Stomach smooth muscle (tissue), 2 donors: Measurements from ENCODE around the gene FXYD7.

ENCODE experiments used
- H3K27ac ChIP-seq: one replicate; pipeline ENCODE4 v1.7.0; 2013; ENCODE audit warnings: mild to moderate bottlenecking, low read length, inconsistent platforms
- H3K27me3 ChIP-seq, 2 donors: one replicate each; pipeline ENCODE4 v1.7.0; 2013; ENCODE audit warnings: low read length in 2 of 2; ENCODE audit not compliant: insufficient read depth in 2 of 2, control insufficient read depth in 1 of 2
- H3K36me3 ChIP-seq, 2 donors: one replicate each; pipeline ENCODE4 v1.7.0; 2013; ENCODE audit warnings: low read length in 2 of 2; ENCODE audit not compliant: control insufficient read depth in 2 of 2, insufficient read depth in 2 of 2
- H3K4me1 ChIP-seq: one replicate; pipeline ENCODE4 v1.7.0; 2013; ENCODE audit warnings: low read length; ENCODE audit not compliant: control insufficient read depth, insufficient read depth
- H3K4me3 ChIP-seq, 2 donors: one replicate each; pipeline ENCODE4 v1.7.0; 2013; ENCODE audit warnings: low read length in 2 of 2
- H3K9ac ChIP-seq, 2 donors: one replicate each; pipeline ENCODE4 v1.7.0; 2013; ENCODE audit warnings: low read length in 2 of 2, mild to moderate bottlenecking in 1 of 2
- H3K9me3 ChIP-seq, 2 donors: one replicate each; pipeline ENCODE4 v1.7.0; 2013; ENCODE audit warnings: low read length in 2 of 2; ENCODE audit not compliant: control insufficient read depth in 2 of 2
- donor health status: healthy.
- donor health status: Pancreatic carcinoma.

Gene FXYD7

GRCh38 chr19:35120492-35120891 is 22.6 kb upstream of the FXYD7 start:
- Histone ChIP-seq H3K4me3 (no peak overlapping the region), H3K36me3 (no peaks in the 10 kb centered on the region), H3K9me3 (no peaks in the 10 kb centered on the region), H3K27ac (no peak overlapping the region), H3K27me3 (no peaks in the 10 kb centered on the region), H3K4me1 (peaks cover 21% of the 10 kb centered on the region), H3K9ac (no peak overlapping the region)

DNA sequence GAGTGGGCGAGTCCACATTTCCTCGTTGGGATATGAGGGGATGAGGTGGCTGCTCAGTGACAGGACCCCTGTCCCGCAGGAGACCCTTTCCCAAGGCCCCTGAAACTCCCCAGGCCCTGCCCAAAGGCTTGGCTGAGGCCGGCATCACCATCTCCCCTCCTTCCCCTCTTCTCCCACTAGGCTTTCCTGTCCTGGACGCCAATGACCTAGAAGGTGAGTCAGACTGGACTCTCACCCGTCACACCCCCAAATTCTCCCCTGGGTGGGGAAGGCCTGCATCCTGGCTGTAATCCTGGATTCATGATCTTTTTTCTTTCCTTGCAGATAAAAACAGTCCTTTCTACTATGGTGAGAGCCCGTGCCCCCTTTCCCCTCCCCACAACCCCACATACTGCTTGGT is 22.2 kb upstream of the FXYD7 start:
- H3K27ac ChIP-seq: no peak overlapping the region
- H3K9ac ChIP-seq: no peak overlapping the region
- H3K4me3 ChIP-seq: no peak overlapping the region
- H3K9me3 ChIP-seq: no peaks in the 10 kb centered on the region
- peaks cover 25% of the 10 kb centered on the region for H3K4me1 ChIP-seq
- H3K36me3 ChIP-seq: no peaks in the 10 kb centered on the region
- no peaks in the 10 kb centered on the region for H3K27me3 ChIP-seq

DNA sequence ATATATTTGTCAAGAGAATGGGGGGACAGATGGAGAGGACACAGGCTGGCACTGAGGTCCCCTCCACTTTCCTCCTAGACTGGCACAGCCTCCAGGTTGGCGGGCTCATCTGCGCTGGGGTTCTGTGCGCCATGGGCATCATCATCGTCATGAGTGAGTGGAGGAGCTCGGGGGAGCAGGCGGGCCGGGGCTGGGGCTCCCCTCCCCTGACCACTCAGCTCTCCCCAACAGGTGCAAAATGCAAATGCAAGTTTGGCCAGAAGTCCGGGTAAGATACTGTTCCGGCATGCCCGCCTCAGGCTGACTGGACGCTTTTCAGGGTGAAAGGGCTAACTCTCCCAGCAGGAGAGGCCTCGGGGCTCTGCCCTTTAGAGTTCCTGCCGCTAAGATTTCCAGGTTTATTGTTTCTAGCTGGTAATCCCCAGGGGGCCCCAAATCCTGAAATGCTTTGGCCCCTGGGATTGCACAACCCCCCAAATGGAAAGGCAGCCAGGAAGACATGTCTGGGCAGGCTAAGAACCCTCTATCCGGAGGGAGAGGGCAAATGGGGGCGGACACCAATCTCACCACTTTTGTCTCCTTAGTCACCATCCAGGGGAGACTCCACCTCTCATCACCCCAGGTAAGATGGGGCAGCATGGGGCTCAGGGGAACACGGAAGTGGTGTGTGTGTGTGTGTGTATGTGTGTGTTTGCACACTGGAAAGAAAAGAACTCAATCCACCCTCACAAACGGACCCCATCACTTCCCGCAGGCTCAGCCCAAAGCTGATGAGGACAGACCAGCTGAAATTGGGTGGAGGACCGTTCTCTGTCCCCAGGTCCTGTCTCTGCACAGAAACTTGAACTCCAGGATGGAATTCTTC is 20.1 kb upstream of the FXYD7 start:
- Histone ChIP-seq H3K4me3 (no peak overlapping the region), H3K27me3 (no peaks in the 10 kb centered on the region), H3K9me3 (no peaks in the 10 kb centered on the region), H3K27ac (no peak overlapping the region), H3K9ac (no peak overlapping the region), H3K4me1 (peaks cover 29% of the 10 kb centered on the region), H3K36me3 (no peaks in the 10 kb centered on the region)

GRCh38 chr19:35123573-35123972 is 19.5 kb upstream of the FXYD7 start:
- Histone ChIP-seq H3K4me1 (peaks cover 29% of the 10 kb centered on the region), H3K4me3 (peak overlapping the region; percentile 73 to 95), H3K9me3 (no peaks in the 10 kb centered on the region), H3K36me3 (no peaks in the 10 kb centered on the region), H3K27ac (peak overlapping the region; percentile 37), H3K9ac (no peak overlapping the region), H3K27me3 (no peaks in the 10 kb centered on the region)

DNA sequence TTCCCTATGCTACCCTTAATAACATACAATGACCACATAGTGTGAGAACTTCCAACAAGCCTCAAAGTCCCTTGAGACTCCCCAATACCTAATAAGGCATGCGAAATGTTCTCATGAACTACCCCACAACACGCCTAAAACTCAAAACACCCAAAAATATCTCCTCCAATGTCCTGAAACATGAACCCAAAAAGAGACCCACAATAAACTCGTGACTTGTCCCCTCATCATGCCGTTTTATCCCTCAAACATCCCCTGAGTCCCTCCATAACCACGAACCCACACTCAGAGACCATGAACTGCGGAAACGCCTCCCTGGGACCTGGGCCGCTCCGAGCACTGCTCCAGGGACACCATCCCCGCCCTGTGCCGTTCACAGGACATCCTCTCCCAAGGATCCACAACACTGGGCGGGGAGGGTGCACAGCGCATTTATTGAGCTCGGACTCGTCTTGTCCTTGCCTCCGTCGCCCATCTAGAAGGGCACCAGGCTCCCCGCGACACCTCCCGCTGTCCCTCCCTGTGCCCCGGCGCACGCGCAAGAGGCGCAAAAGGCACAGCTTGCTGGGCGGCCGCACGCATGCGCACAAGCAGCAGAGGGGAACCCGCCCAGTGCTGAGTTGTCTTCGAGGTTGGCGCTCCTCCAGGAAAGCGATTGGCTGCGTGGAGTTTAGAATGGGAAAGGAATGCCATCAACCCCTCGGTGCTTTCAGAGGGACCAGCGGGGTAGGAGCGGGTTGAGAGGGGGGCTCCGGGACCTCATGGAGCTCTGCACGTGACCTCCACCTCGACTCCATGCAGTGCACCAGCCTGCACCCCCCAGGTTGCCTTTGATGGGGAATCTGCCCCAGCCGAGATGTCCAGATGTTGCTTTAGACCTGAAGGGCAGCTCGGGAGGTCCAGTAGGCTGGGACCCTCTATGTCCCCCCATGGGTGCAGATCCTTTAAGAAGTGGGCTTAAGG is 18.7 kb upstream of the FXYD7 start:
- H3K9ac ChIP-seq: peak overlapping the region; percentile 68 to 82
- H3K4me1 ChIP-seq: peaks cover 29% of the 10 kb centered on the region
- no peaks in the 10 kb centered on the region for H3K27me3 ChIP-seq
- peak overlapping the region; percentile 37 for H3K27ac ChIP-seq
- H3K9me3 ChIP-seq: no peaks in the 10 kb centered on the region
- H3K36me3 ChIP-seq: no peaks in the 10 kb centered on the region
- peak overlapping the region; percentile 73 to 95 for H3K4me3 ChIP-seq

DNA sequence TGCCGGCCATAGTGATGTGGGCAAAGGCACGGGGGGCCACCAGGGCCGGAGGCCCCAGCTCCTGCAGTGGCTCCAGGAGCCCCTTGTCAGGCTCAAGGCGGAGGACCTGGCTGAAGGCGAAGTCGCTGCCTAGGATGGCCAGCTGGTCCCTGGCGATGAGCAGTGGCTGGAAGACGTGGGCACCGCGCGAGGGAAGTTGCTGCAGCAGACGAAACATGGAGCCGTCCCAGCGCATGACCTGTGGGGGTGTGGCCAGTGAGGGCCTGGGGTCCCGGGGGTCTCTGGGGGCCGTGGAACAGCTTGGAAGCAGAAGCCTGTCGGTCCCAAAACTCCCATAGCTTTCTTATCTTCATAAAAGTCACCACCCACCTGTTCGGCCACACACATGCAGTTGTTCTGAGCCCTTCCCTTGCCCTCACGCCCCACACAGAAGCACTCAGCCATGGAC is 17.8 kb upstream of the FXYD7 start:
- Histone ChIP-seq H3K9me3 (no peaks in the 10 kb centered on the region), H3K36me3 (no peaks in the 10 kb centered on the region), H3K27me3 (no peaks in the 10 kb centered on the region), H3K4me3 (peak overlapping the region in 1 of 2 donors; percentile 95), H3K4me1 (peaks cover 29% of the 10 kb centered on the region), H3K27ac (no peak overlapping the region), H3K9ac (no peak overlapping the region)

- H3K4me1 ChIP-seq: peaks cover 27% of the 10 kb centered on the region
- no peak overlapping the region for H3K9ac ChIP-seq
- H3K4me3 ChIP-seq: no peak overlapping the region
- no peaks in the 10 kb centered on the region for H3K36me3 ChIP-seq
- no peaks in the 10 kb centered on the region for H3K9me3 ChIP-seq
- H3K27me3 ChIP-seq: no peaks in the 10 kb centered on the region
- no peak overlapping the region for H3K27ac ChIP-seq
These were observed 17.1 kb upstream of the FXYD7 start for GRCh38 chr19:35125749-35126623.

DNA sequence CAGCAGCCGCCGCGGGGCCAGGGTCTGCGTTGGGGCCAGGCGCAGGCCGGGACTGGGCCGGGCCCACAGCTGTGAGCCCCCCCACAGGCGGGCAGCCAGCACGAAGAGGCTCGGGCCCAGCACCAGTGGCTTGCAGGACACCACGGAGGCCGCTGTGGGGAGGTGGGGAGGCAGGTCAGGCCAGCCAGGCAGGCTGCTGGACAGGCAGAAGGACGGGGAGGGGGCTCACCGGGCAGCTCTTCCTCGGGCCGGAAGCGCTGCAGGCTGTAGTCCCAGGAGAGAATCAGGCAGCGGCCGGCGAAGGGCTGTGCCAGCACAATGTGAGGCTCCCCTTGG is 16.5 kb upstream of the FXYD7 start:
- H3K36me3 ChIP-seq: no peaks in the 10 kb centered on the region
- H3K27me3 ChIP-seq: no peaks in the 10 kb centered on the region
- H3K4me3 ChIP-seq: no peak overlapping the region
- H3K9me3 ChIP-seq: no peaks in the 10 kb centered on the region
- H3K4me1 ChIP-seq: peaks cover 27% of the 10 kb centered on the region
- no peak overlapping the region for H3K27ac ChIP-seq
- H3K9ac ChIP-seq: no peak overlapping the region

- H3K36me3 ChIP-seq: no peaks in the 10 kb centered on the region
- peaks cover 24% of the 10 kb centered on the region for H3K4me1 ChIP-seq
- no peak overlapping the region for H3K4me3 ChIP-seq
- no peak overlapping the region for H3K9ac ChIP-seq
- no peaks in the 10 kb centered on the region for H3K27me3 ChIP-seq
- no peak overlapping the region for H3K27ac ChIP-seq
- H3K9me3 ChIP-seq: no peaks in the 10 kb centered on the region
These were observed 15.2 kb upstream of the FXYD7 start for GRCh38 chr19:35127871-35128270.

DNA sequence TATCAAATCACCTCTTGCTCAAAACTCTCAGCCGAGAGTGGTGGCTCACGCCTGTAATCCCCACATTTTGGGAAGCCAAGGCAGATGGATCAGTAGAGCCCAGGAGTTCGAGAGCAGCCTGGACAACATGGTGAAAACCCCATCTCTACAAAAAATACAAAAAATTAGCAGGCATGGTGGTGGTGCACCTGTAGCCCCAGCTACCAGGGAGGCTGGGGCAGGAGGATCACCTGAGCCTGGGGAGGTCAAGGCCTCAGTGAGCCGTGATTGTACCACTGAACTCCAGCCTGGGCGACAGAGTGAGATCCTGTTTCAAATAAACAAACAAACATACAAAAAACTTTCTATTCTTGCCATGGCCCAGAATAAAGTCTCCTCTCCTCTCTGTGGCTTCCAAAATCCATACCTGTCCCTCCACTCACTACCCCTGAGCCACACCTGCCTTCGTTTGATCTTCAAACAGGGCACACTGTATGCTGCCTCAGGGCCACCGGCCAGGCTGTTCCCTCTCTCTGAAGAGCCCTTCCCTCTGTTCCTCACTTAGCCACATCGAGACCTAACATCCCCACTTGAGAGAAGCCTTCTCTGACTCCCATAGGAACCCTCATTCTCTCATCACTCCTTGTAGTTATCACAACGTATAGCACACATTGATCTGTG is 14.5 kb upstream of the FXYD7 start:
- Histone ChIP-seq H3K9me3 (no peaks in the 10 kb centered on the region), H3K27me3 (no peaks in the 10 kb centered on the region), H3K9ac (no peak overlapping the region), H3K36me3 (no peaks in the 10 kb centered on the region), H3K4me3 (no peak overlapping the region), H3K4me1 (peaks cover 24% of the 10 kb centered on the region), H3K27ac (no peak overlapping the region)
